H9 (cell line): ENCODE data around the gene DUSP28. TPM values are rescaled to one million over a fixed set of nuclear protein-coding genes. Genes with fewer than 3 reads are reported as not detected.

Experiments
- DNase-seq: peaks from one replicate; pipeline ENCODE4 v3.0.0-alpha.2; 2017
- H2AFZ ChIP-seq: one replicate; pipeline ENCODE4 v1.6.1; 2013; ENCODE audit warnings: mild to moderate bottlenecking, low read length, control low read depth, moderate library complexity
- H2AK5ac ChIP-seq: 2 replicates; pipeline ENCODE4 v1.6.1; 2013; ENCODE audit warnings: low read length, control low read depth, mixed read lengths; ENCODE audit not compliant: insufficient read length
- H2BK120ac ChIP-seq: one replicate; pipeline ENCODE4 v1.6.1; 2013; ENCODE audit warnings: low read depth, mild to moderate bottlenecking, low read length, control low read depth, inconsistent platforms; ENCODE audit not compliant: poor library complexity, severe bottlenecking
- H2BK12ac ChIP-seq: 2 replicates; pipeline ENCODE4 v1.6.1; 2013; ENCODE audit warnings: low read length, control low read depth, mixed read lengths, low read depth; ENCODE audit not compliant: insufficient read length
- H2BK15ac ChIP-seq: 2 replicates; pipeline ENCODE4 v1.6.1; 2013; ENCODE audit warnings: low read depth, low read length, control low read depth
- H2BK20ac ChIP-seq: one replicate; pipeline ENCODE4 v1.6.1; 2013; ENCODE audit warnings: low read depth, mild to moderate bottlenecking, low read length, control low read depth, inconsistent platforms; ENCODE audit not compliant: poor library complexity, severe bottlenecking
- H2BK5ac ChIP-seq: 2 replicates; pipeline ENCODE4 v1.6.1; 2013; ENCODE audit warnings: low read length, control low read depth, mixed read lengths; ENCODE audit not compliant: insufficient read length
- H3K14ac ChIP-seq: 2 replicates; pipeline ENCODE4 v1.6.1; 2013; ENCODE audit warnings: low read length, control low read depth; ENCODE audit not compliant: insufficient read depth
- H3K18ac ChIP-seq: 2 replicates; pipeline ENCODE4 v1.6.1; 2013; ENCODE audit warnings: low read depth, mild to moderate bottlenecking, mixed read lengths, low read length, control low read depth; ENCODE audit not compliant: insufficient read length
- H3K23ac ChIP-seq: 2 replicates; pipeline ENCODE4 v1.6.1; 2013; ENCODE audit warnings: low read length, control low read depth, mixed read lengths, low read depth; ENCODE audit not compliant: insufficient read length
- H3K23me2 ChIP-seq: 2 replicates; pipeline ENCODE4 v1.6.1; 2013; ENCODE audit warnings: low read depth, mild to moderate bottlenecking, mixed read lengths, low read length, control low read depth; ENCODE audit not compliant: insufficient read length, poor library complexity, severe bottlenecking
- H3K27ac ChIP-seq: 2 replicates; pipeline ENCODE4 v1.5.1; 2013; ENCODE audit warnings: low read length, control low read depth, mixed read lengths, low read depth; ENCODE audit not compliant: insufficient read length
- H3K27me3 ChIP-seq: 2 replicates; pipeline ENCODE4 v1.6.1; 2013; ENCODE audit warnings: low read length, control low read depth, inconsistent platforms; ENCODE audit not compliant: insufficient read depth
- H3K4ac ChIP-seq: 2 replicates; pipeline ENCODE4 v1.6.1; 2013; ENCODE audit warnings: low read depth, mild to moderate bottlenecking, control low read depth, inconsistent platforms, low read length, moderate library complexity
- H3K4me1 ChIP-seq: 2 replicates; pipeline ENCODE4 v1.6.1; 2013; ENCODE audit warnings: low read length, control low read depth, inconsistent platforms; ENCODE audit not compliant: insufficient read depth
- H3K4me2 ChIP-seq: 2 replicates; pipeline ENCODE4 v1.6.1; 2013; ENCODE audit warnings: low read length, control low read depth, mixed read lengths; ENCODE audit not compliant: insufficient read length, insufficient read depth
- H3K56ac ChIP-seq: 2 replicates; pipeline ENCODE4 v1.6.1; 2013; ENCODE audit warnings: low read depth, mild to moderate bottlenecking, mixed read lengths, low read length, control low read depth; ENCODE audit not compliant: insufficient read length
- H3K79me1 ChIP-seq: 2 replicates; pipeline ENCODE4 v1.6.1; 2013; ENCODE audit warnings: low read depth, mild to moderate bottlenecking, moderate library complexity, low read length, control low read depth, inconsistent platforms; ENCODE audit not compliant: insufficient read depth, poor library complexity, severe bottlenecking
- H3K79me2 ChIP-seq: 2 replicates; pipeline ENCODE4 v1.6.1; 2013; ENCODE audit warnings: low read length, control low read depth, inconsistent platforms; ENCODE audit not compliant: insufficient read depth
- H3K9ac ChIP-seq: 2 replicates; pipeline ENCODE4 v1.6.1; 2013; ENCODE audit warnings: low read length, control low read depth, mixed read lengths; ENCODE audit not compliant: insufficient read length; ENCODE audit errors: extremely low read depth
- H3K9me3 ChIP-seq: one replicate; pipeline ENCODE4 v1.6.1; 2013; ENCODE audit warnings: low read depth, low read length, inconsistent platforms; ENCODE audit not compliant: control insufficient read depth
- H3T11ph ChIP-seq: one replicate; pipeline ENCODE4 v1.6.1; 2013; ENCODE audit warnings: mild to moderate bottlenecking, low read length, control low read depth, inconsistent platforms
- H4K20me1 ChIP-seq: one replicate; pipeline ENCODE4 v1.6.1; 2013; ENCODE audit not compliant: control insufficient read depth, insufficient read length, insufficient read depth
- H4K5ac ChIP-seq: 2 replicates; pipeline ENCODE4 v1.6.1; 2013; ENCODE audit warnings: low read depth, mild to moderate bottlenecking, mixed read lengths, low read length, control low read depth; ENCODE audit not compliant: insufficient read length
- H4K8ac ChIP-seq: replicated peaks from 2 replicates; pipeline ENCODE4 v1.6.1; 2013; ENCODE audit warnings: low read length, control low read depth, mixed read lengths, low read depth; ENCODE audit not compliant: insufficient read length
- H4K91ac ChIP-seq: 2 replicates; pipeline ENCODE4 v1.6.1; 2013; ENCODE audit warnings: low read depth, mild to moderate bottlenecking, moderate library complexity, mixed read lengths, low read length, control low read depth; ENCODE audit not compliant: insufficient read length
- H3K27ac Mint-ChIP-seq, 3 experiments: 2 replicates in 2 of 3; 3 replicates in 1 of 3; pipeline ENCODE4 v1.8.0; 2020 to 2021; ENCODE audit warnings: mixed read lengths in 3 of 3, mild to moderate bottlenecking in 1 of 3, moderate library complexity in 1 of 3
- H3K27me3 Mint-ChIP-seq: 2 replicates; pipeline ENCODE4 v1.8.0; 2021; ENCODE audit warnings: low read depth, mild to moderate bottlenecking, moderate library complexity, mixed read lengths
- H3K36me3 Mint-ChIP-seq, 3 experiments: 2 replicates in 2 of 3; 3 replicates in 1 of 3; pipeline ENCODE4 v1.8.0; 2020 to 2021; ENCODE audit warnings: low read depth in 3 of 3, mixed read lengths in 3 of 3; ENCODE audit not compliant: insufficient read depth in 1 of 3
- H3K4me1 Mint-ChIP-seq, 2 experiments: 2 replicates each; pipeline ENCODE4 v1.8.0; 2020; ENCODE audit warnings: mixed read lengths in 2 of 2
- H3K4me3 Mint-ChIP-seq, 2 experiments: 2 replicates in 1 of 2; 3 replicates in 1 of 2; pipeline ENCODE4 v1.8.0; 2020 to 2021; ENCODE audit warnings: mild to moderate bottlenecking in 2 of 2, mixed read lengths in 2 of 2, moderate library complexity in 1 of 2
- H3K9me3 Mint-ChIP-seq, 2 experiments: 2 replicates in 1 of 2; 3 replicates in 1 of 2; pipeline ENCODE4 v1.8.0; 2020; ENCODE audit warnings: mild to moderate bottlenecking in 2 of 2, mixed read lengths in 2 of 2, moderate library complexity in 1 of 2
- WGBS: extraction: QIAGEN DNeasy Blood & Tissue Kit; methylation state at CpG from one replicate; pipeline ENCODE4 v1.1.7; 2013; ENCODE audit warnings: missing lambda C conversion rate, low lambda C conversion rate, mixed read lengths; ENCODE audit not compliant: insufficient read length; ENCODE audit errors: extremely low coverage; 5-methylcytosine and 5-hydroxymethylcytosine counted together
- total RNA-seq: library from RNA; stranded (reverse); gene quantifications from 2 replicates; pipeline ENCODE4 v1.2.1, GENCODE V29; 2021
- TF ChIP-seq, protein P1 (sequence below): fragments of 200-600 bp; sonication (generic); conservative IDR thresholded peaks from 3 replicates; pipeline ENCODE4 v1.8.0; 2021; ENCODE audit warnings: antibody characterized with exemption, mild to moderate bottlenecking

The DUSP28 gene
- total RNA-seq, 1 experiment from 2014 or later = 1.6 TPM

DNA sequence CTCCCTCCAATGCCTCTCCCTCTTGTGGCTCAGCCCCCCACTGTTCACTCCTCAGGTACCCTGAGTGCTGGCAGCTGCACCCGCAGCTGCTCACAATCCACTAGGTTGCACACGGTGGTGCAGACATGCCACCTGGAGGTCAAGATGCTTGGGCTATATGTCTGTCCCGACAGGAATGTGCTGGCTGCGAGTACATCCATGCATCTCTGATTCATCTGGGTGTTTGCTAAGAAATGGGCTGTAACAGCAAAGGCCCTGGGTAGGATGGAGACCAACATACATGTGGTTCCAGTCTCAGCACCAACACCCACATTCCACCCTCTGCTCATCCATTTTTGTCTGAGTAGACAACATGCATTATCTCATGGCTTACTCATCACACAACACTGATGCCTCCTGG is 33.6 kb upstream of the DUSP28 start:
- H3K9me3 ChIP-seq = peaks cover 25% of the 10 kb centered on the region
- WGBS = no CpG with 5 or more reads among the region's 4 CpGs

More for the DNA sequence above, 33.6 kb upstream of the DUSP28 start:
- H4K5ac ChIP-seq = no peak overlapping the region
- no peak overlapping the region for H4K91ac ChIP-seq
- no peak overlapping the region for H3K18ac ChIP-seq
- no peak overlapping the region for H3K56ac ChIP-seq
- H2BK12ac ChIP-seq = no peak overlapping the region
- no peak overlapping the region for H2BK120ac ChIP-seq
- H3K23me2 ChIP-seq = no peaks in the 10 kb centered on the region
- Mint-ChIP-seq H3K36me3 (peaks cover 72 to 86% (median 84%) of the 10 kb centered on the region in 3 experiments), H3K9me3 (peaks cover 74 to 77% of the 10 kb centered on the region in 2 experiments), H3K4me3 (no peak overlapping the region), H3K4me1 (no peaks in the 10 kb centered on the region), H3K27me3 (no peaks in the 10 kb centered on the region; the same call in none of the 2 replicates), H3K27ac (no peak overlapping the region)
- no peaks in the 10 kb centered on the region for H3K4me1 ChIP-seq
- H3K27ac ChIP-seq = no peak overlapping the region
- H3K79me1 ChIP-seq = no peaks in the 10 kb centered on the region
- no peak overlapping the region for H3K4me2 ChIP-seq
- no peak overlapping the region for H3K23ac ChIP-seq
- H2BK15ac ChIP-seq = no peak overlapping the region
- no peak for DNase-seq
- H3K14ac ChIP-seq = no peak overlapping the region
- H3K9ac ChIP-seq = no peak overlapping the region
- H2BK20ac ChIP-seq = no peak overlapping the region
- H3K27me3 ChIP-seq = no peaks in the 10 kb centered on the region
- H3K4ac ChIP-seq = no peak overlapping the region
- H4K8ac ChIP-seq = no peak overlapping the region
- no peak overlapping the region for H3T11ph ChIP-seq
- no peak overlapping the region for H2AK5ac ChIP-seq
- H2AFZ ChIP-seq = no peak overlapping the region
- H4K20me1 ChIP-seq = no peaks in the 10 kb centered on the region
- TF ChIP-seq, protein P1, sequence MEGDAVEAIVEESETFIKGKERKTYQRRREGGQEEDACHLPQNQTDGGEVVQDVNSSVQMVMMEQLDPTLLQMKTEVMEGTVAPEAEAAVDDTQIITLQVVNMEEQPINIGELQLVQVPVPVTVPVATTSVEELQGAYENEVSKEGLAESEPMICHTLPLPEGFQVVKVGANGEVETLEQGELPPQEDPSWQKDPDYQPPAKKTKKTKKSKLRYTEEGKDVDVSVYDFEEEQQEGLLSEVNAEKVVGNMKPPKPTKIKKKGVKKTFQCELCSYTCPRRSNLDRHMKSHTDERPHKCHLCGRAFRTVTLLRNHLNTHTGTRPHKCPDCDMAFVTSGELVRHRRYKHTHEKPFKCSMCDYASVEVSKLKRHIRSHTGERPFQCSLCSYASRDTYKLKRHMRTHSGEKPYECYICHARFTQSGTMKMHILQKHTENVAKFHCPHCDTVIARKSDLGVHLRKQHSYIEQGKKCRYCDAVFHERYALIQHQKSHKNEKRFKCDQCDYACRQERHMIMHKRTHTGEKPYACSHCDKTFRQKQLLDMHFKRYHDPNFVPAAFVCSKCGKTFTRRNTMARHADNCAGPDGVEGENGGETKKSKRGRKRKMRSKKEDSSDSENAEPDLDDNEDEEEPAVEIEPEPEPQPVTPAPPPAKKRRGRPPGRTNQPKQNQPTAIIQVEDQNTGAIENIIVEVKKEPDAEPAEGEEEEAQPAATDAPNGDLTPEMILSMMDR = no peak
- no peak overlapping the region for H2BK5ac ChIP-seq
- H3K79me2 ChIP-seq = no peaks in the 10 kb centered on the region
